ENCODE data around the gene MLIP. TPM values are rescaled to one million over a fixed set of nuclear protein-coding genes. Genes with fewer than 3 reads are reported as not detected.

The MLIP gene
- total RNA-seq, 2 experiments from 2014 or later: not detected

- ChIA-PET CTCF (ENCODE audit: unreplicated experiment) (no interaction called here), POLR2A (interaction anchor here (0.7 to 1.4 kb wide), 2 partner anchors 10 to 16 kb away, joined by 3 read pairs; no protein-coding TSS in a partner anchor)
- Histone ChIP-seq H3K4me2 (ENCODE audit: low read length) (no peak overlapping the region), H3K9me3 (ENCODE audit: low read length) (no peaks in the 10 kb centered on the region), H3K4me1 (ENCODE audit: insufficient read depth, low read length, poor library complexity, severe bottlenecking) (no peaks in the 10 kb centered on the region), H3K79me2 (ENCODE audit: insufficient read depth, low read depth, low read length) (no peaks in the 10 kb centered on the region), H3K4me3 (ENCODE audit: low read depth, low read length, poor library complexity, severe bottlenecking) (no peak overlapping the region), H2AFZ (ENCODE audit: low read length) (no peak overlapping the region), H3K36me3 (ENCODE audit: insufficient read depth, low read length) (no peaks in the 10 kb centered on the region), H4K20me1 (ENCODE audit: insufficient read depth, low read length) (no peaks in the 10 kb centered on the region), H3K9me2 (ENCODE audit: insufficient read depth, low read length) (no peaks in the 10 kb centered on the region), H3K27ac (ENCODE audit: low read depth, low read length, poor library complexity, severe bottlenecking) (no peak overlapping the region)
- intact Hi-C loops (cut with micrococcal nuclease; ENCODE audit: unreplicated experiment): no loop called here
- BruUV-seq (replicated peaks): no TSS peak
- no peak for TF ChIP-seq CTCF (conservative IDR thresholded peaks at IDR 0.05; ENCODE audit: low read length)
- no peak for TF ChIP-seq EZH2phosphoT487 (IDR thresholded peaks at IDR 0.05; ENCODE audit: borderline replicate concordance, low read depth, low read length)
- DNase-seq (ENCODE audit: low spot score): no peak
These were observed 170.9 kb downstream of the MLIP start for GRCh38 chr6:54282186-54282585.

- Histone ChIP-seq H3K79me2 (ENCODE audit: insufficient read depth, low read depth, low read length) (no peaks in the 10 kb centered on the region), H3K9me2 (ENCODE audit: insufficient read depth, low read length) (no peaks in the 10 kb centered on the region), H2AFZ (ENCODE audit: low read length) (no peak overlapping the region), H3K9me3 (ENCODE audit: low read length) (no peaks in the 10 kb centered on the region), H4K20me1 (ENCODE audit: insufficient read depth, low read length) (no peaks in the 10 kb centered on the region), H3K4me3 (ENCODE audit: low read depth, low read length, poor library complexity, severe bottlenecking) (no peak overlapping the region), H3K4me2 (ENCODE audit: low read length) (no peak overlapping the region), H3K27ac (ENCODE audit: low read depth, low read length, poor library complexity, severe bottlenecking) (no peak overlapping the region), H3K4me1 (ENCODE audit: insufficient read depth, low read length, poor library complexity, severe bottlenecking) (no peaks in the 10 kb centered on the region), H3K36me3 (ENCODE audit: insufficient read depth, low read length) (no peaks in the 10 kb centered on the region)
- POLR2A ChIA-PET: interaction anchor here (0.6 kb wide), 1 partner anchor 284 kb away, joined by 7 read pairs; no protein-coding TSS in a partner anchor
- no peak for TF ChIP-seq EZH2phosphoT487 (IDR thresholded peaks at IDR 0.05; ENCODE audit: borderline replicate concordance, low read depth, low read length)
- no peak for TF ChIP-seq CTCF (conservative IDR thresholded peaks at IDR 0.05; ENCODE audit: low read length)
- DNase-seq (ENCODE audit: low spot score): no peak
- intact Hi-C loops (cut with micrococcal nuclease; ENCODE audit: unreplicated experiment): no loop called here
- BruUV-seq (replicated peaks): no TSS peak
- CTCF ChIA-PET (ENCODE audit: unreplicated experiment): no interaction called here
These were observed 173.1 kb downstream of the MLIP start for GRCh38 chr6:54284161-54284860.

GRCh38 chr6:54285595-54285994 lies 174.4 kb downstream of the MLIP start:
- Histone ChIP-seq H3K36me3 (ENCODE audit: insufficient read depth, low read length) (no peaks in the 10 kb centered on the region), H4K20me1 (ENCODE audit: insufficient read depth, low read length) (no peaks in the 10 kb centered on the region), H3K4me2 (ENCODE audit: low read length) (no peak overlapping the region), H2AFZ (ENCODE audit: low read length) (no peak overlapping the region), H3K9me2 (ENCODE audit: insufficient read depth, low read length) (no peaks in the 10 kb centered on the region), H3K79me2 (ENCODE audit: insufficient read depth, low read depth, low read length) (no peaks in the 10 kb centered on the region), H3K27ac (ENCODE audit: low read depth, low read length, poor library complexity, severe bottlenecking) (no peak overlapping the region), H3K9me3 (ENCODE audit: low read length) (no peaks in the 10 kb centered on the region), H3K4me1 (ENCODE audit: insufficient read depth, low read length, poor library complexity, severe bottlenecking) (no peaks in the 10 kb centered on the region), H3K4me3 (ENCODE audit: low read depth, low read length, poor library complexity, severe bottlenecking) (no peak overlapping the region)
- intact Hi-C loops (cut with micrococcal nuclease; ENCODE audit: unreplicated experiment): no loop called here
- ChIA-PET POLR2A (interaction anchor here (0.7 kb wide), 1 partner anchor 639 kb away, joined by 8 read pairs; no protein-coding TSS in a partner anchor), CTCF (ENCODE audit: unreplicated experiment) (no interaction called here)
- no peak for DNase-seq (ENCODE audit: low spot score)
- no peak for TF ChIP-seq CTCF (conservative IDR thresholded peaks at IDR 0.05; ENCODE audit: low read length)
- TF ChIP-seq EZH2phosphoT487 (IDR thresholded peaks at IDR 0.05; ENCODE audit: borderline replicate concordance, low read depth, low read length): no peak
- BruUV-seq (replicated peaks): no TSS peak
